Measurements from ENCODE around the gene KRT81.

KRT81 gene

DNA sequence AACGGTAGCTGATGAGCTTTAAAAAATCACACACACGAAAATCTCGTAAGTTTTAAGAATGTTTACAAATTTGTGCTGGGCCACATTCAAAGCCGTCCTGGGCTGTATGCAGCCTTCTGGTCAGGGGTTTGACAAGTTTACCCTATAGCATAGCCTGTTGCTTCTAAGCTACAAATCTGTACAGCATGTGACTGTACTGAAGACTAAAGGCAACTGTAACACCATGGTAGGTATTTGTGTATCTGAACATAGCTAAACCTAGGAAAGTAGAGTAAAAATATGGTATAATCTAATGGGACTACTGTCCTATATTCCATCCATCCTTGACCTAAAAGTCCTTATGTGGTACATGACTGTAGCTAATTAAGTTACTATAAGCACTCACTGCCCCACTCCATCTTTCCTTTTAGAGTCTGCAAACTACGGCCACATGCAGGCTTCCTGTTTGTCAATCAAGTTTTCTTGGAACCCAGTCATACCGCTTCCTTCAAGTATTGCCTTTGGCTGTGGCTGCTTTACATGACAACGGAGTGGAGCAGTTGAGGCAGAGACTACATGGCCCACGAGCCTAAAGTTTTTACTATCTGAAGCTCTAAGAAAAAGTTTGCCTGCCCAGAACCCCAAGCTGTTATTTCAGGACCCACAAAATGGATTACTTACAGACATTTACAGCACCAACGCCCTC is 39.8 kb downstream of the KRT81 start:
- peaks cover 0 to 9% of the 10 kb centered on the region in 2 donors for H3K27me3 ChIP-seq
- no peak overlapping the region for H3K4me3 ChIP-seq
- H3K9me3 ChIP-seq, result no peaks in the 10 kb centered on the region
- DNase-seq, result peak in 1 of 2 donors; percentile 31
- no peaks in the 10 kb centered on the region for H3K36me3 ChIP-seq
- peaks cover 0 to 40% (median 33%) of the 10 kb centered on the region in 4 donors for H3K4me1 ChIP-seq
- H3K27ac ChIP-seq, result no peak overlapping the region
- intact Hi-C loops (cut with DNase I; ENCODE audit: low total_unique reads), result no loop called here
- TF ChIP-seq, protein P1, sequence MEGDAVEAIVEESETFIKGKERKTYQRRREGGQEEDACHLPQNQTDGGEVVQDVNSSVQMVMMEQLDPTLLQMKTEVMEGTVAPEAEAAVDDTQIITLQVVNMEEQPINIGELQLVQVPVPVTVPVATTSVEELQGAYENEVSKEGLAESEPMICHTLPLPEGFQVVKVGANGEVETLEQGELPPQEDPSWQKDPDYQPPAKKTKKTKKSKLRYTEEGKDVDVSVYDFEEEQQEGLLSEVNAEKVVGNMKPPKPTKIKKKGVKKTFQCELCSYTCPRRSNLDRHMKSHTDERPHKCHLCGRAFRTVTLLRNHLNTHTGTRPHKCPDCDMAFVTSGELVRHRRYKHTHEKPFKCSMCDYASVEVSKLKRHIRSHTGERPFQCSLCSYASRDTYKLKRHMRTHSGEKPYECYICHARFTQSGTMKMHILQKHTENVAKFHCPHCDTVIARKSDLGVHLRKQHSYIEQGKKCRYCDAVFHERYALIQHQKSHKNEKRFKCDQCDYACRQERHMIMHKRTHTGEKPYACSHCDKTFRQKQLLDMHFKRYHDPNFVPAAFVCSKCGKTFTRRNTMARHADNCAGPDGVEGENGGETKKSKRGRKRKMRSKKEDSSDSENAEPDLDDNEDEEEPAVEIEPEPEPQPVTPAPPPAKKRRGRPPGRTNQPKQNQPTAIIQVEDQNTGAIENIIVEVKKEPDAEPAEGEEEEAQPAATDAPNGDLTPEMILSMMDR (IDR thresholded peaks at IDR 0.05), result no peak

DNA sequence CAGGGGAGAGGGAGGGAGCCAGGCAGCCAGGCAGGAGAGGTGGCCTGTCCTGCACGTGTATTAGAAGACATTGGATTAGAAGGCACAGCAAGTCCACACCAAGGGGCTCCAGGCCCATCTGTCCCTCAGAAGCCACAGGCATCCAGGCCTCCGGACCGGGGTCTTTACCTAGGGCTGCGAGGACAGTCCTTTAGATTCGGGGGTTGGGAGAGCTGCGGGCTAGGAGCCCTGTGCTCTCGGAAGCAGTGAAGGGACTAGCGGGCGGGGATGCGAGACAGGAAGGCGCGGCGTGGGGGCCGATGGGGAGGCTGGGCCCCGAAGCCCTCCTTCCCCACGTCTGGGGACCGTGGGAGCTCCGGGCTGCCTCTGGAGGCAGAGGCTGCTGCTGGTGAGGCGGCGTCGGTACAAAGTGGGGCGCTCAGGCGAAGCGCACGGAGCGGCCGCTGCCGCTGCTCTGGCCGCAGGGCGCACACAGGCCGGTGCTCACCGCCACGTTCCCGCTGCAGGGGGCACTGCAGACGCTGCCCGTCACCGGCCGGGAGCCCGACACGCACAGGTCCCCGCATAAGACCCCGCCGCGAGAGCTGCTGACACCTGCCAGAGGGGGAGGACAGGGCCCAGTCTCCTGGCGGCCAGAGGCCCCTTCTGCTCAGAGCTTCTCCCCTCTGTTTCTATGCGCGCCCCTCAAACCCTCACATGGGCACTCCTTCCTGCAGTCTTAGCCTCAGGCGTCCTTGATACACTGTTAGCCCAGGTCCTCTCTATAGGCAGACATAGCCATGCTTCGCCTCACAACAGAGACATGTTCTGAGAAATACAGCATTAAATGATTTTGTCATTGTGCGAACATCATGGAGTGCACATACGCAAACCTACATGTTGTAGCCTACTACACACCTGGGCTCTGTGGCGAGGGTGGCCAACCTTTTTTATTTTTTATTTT is 41.0 kb downstream of the KRT81 start:
- peak overlapping the region; percentile 70 to 73 for H3K27ac ChIP-seq
- TF ChIP-seq, protein P1 (IDR thresholded peaks at IDR 0.05), result no peak
- H3K9me3 ChIP-seq, result no peaks in the 10 kb centered on the region
- DNase-seq, result peak in 1 of 2 donors; percentile 59
- H3K4me3 ChIP-seq, result no peak overlapping the region
- peaks cover 0 to 52% (median 43%) of the 10 kb centered on the region in 4 donors for H3K4me1 ChIP-seq
- no peaks in the 10 kb centered on the region for H3K36me3 ChIP-seq
- intact Hi-C loops (cut with DNase I; ENCODE audit: low total_unique reads), result no loop called here
- H3K27me3 ChIP-seq, result peaks cover 0 to 3% of the 10 kb centered on the region in 2 donors

- DNase-seq, result peak in 1 of 2 donors; percentile 49
- TF ChIP-seq, protein P1 (IDR thresholded peaks at IDR 0.05), result no peak
- H3K9me3 ChIP-seq, result no peaks in the 10 kb centered on the region
- H3K4me1 ChIP-seq, result peaks cover 0 to 59% (median 49%) of the 10 kb centered on the region in 4 donors
- no peak overlapping the region for H3K4me3 ChIP-seq
- no peaks in the 10 kb centered on the region for H3K27me3 ChIP-seq
- H3K27ac ChIP-seq, result peak overlapping the region; percentile 70 to 73
- no peaks in the 10 kb centered on the region for H3K36me3 ChIP-seq
- intact Hi-C loops (cut with DNase I; ENCODE audit: low total_unique reads), result loop anchor here (2.0 kb wide), 1 partner anchor 29 kb away; no protein-coding TSS in a partner anchor
Observed at GRCh38 chr12:52249511-52250047, 41.8 kb downstream of the KRT81 start.

GRCh38 chr12:52248541-52249461 is 42.5 kb downstream of the KRT81 start:
- H3K4me1 ChIP-seq, result peaks cover 0 to 67% (median 56%) of the 10 kb centered on the region in 4 donors

More at GRCh38 chr12:52248541-52249461, 42.5 kb downstream of the KRT81 start:
- H3K27me3 ChIP-seq, result no peaks in the 10 kb centered on the region
- intact Hi-C loops (cut with DNase I; ENCODE audit: low total_unique reads), result loop anchor here (2.0 kb wide), 1 partner anchor 30 kb away; no protein-coding TSS in a partner anchor
- peak overlapping the region; percentile 70 to 73 for H3K27ac ChIP-seq
- no peaks in the 10 kb centered on the region for H3K36me3 ChIP-seq
- peak; percentile 60 to 93 for DNase-seq
- no peaks in the 10 kb centered on the region for H3K9me3 ChIP-seq
- H3K4me3 ChIP-seq, result no peak overlapping the region
- TF ChIP-seq, protein P1 (IDR thresholded peaks at IDR 0.05), result no peak

All from tibial artery (tissue), 4 donors.